Colon (tissue), 2 donors: ENCODE measurements around the gene GPX1.

ENCODE experiments used
- FAIRE-seq: peaks from 2 replicates; lab custom pipeline; 2012; peaks lifted over from hg19 to GRCh38; lab: Jason Lieb, UNC
- donor health status: control.
- donor health status: control.

The GPX1 gene

DNA sequence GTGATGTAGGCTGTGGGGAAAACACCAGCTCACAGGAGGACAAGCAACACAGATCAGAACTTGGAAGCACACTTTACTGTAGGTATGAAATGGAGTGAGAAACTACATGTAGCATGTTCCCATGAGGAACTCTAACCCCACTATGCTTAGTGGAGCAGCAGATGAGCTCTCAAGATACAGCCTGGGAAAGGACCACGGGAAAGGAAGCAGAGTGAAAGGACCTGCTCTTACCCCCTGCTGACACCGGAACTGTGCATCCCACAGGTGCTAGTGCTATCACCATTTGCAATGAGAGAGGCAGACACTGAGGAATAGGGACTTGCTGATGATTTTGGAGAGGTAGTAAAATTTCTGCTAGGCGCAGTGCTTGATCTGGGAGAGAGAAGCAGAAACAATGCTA, 46.9 kb downstream of the GPX1 start:
- no peak for FAIRE-seq

DNA sequence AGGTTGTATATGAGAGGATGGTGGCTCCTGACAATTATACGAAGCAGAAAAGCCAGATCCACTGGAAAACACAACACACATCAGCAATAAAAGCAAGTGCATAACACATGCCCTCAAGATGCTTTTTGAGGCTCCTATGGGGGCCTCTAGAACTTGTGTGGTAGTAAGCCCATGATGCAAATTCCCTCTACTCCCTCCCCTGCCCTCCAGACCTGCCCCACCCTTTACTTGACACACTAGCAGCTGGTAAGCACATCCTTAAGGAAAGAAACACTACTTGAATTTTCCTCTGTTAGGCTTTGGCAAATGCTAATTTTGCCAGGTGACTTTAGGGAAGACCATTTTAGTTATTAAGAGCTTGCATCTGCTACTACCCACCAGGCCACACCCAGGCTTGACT, 47.5 kb downstream of the GPX1 start:
- no peak for FAIRE-seq
